ENCODE measurements around the gene TENM4.

Gene TENM4

DNA sequence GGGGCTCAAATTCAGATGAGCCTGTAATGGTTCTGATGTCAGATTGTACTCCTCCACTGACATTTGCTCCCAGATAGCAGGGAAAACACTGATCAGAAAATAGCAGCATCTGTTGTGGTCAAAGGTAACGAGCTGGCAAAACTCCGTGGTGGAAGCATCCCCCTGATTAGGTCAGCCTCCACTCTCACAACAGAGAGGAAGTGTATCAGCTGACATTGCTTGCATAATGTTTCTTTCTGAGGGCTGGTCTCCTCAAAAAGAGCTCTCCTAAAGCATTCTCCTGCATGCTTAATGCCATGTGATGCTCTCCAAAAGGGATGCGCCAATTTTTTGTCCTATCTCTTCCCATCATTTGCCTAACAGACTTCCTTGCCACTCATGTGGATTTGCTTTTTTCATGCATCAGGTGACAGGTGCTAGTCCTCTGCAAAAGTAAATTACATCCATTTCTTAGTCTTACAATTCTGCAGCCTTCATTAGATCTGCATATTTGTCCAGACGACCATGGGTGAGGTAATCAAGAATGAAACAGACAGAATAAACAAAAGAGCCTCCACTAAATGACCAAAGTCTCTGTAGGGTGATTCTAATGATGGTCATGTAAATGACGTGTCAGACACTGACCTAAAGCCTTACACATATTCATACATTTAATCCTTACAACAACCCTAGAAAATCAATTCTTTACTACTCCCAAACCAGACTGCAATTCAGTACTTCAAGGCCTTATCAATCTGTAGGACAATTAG lies 6.4 kb upstream of the TENM4 start:
- DNase-seq (ENCODE audit: low spot score): no peak

DNA sequence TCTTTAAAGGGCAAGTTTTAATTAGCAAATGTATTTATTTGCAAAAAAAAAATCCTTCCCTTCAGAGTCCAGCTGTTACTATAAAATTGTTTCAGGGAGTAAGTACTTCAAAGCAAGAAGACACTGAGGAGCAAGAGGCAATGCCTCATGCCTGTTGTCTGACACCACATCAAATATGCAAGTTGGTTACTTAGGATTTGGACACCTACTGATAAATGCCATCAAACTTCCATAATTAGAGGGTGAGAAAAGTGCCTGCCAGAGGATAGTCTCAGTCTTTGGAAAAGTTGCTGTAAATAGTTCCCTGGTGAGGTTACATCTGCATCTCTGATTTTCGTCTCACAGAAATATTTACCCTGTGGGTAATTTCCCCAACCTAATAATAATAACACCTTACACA lies 4.1 kb upstream of the TENM4 start:
- no peak for DNase-seq (ENCODE audit: low spot score)

DNA sequence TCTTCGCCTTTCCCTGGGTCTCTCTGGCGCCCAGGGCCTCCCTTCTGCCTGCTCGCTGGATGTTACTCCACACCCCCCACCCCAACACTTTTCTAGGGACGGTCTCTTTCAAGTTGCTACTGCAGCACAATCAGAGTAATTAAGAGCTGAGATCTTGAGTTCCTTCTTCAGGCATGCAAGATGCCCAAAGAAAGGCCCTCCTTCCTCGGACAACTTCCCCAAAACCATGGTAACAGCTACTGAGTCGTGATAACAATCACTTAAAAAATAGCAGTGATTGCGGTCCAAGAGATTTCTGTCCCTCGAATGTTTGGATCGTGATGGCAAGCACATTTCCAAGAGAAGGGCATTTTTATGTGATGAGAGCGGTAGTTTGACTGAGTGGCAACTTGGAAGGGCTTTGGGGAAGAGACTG lies 638 bp upstream of the TENM4 start:
- peak; percentile 67 for DNase-seq (ENCODE audit: low spot score)

DNA sequence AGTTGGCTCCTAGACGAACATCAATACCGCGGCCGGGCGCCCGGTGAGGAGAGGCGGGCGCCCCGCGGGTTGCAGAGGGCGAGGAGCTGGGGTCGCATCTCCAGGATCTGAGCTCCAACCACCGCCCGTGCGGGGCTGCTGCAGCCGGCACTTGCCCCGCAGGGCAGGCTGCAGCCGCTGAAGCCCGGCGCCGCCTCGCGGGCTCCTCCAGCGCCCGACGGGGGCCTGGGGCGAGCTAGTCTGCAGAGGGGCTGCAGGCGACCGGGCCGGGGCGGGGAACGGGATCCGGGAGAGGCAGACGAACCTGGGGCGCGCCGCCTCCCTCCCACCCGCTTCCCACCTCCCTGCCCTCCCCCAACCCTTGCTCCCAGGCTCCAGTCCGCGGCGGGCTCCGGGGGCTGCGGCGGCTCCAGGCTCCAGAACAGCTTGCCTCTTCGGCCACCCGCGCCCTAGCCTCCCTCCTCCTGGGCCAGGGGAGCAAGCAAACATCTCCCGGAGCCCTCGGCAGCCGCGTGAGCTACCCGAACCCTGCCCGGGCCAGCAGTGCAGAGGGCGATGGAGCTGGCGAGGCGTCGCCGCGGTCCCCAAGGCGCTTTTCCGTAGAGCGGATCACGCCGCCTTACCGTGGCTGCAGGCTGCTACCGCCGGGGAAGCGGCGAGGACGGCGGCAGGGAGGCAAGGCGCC lies 802 bp downstream of the TENM4 start:
- peak; percentile 84 for DNase-seq (ENCODE audit: low spot score)

DNA sequence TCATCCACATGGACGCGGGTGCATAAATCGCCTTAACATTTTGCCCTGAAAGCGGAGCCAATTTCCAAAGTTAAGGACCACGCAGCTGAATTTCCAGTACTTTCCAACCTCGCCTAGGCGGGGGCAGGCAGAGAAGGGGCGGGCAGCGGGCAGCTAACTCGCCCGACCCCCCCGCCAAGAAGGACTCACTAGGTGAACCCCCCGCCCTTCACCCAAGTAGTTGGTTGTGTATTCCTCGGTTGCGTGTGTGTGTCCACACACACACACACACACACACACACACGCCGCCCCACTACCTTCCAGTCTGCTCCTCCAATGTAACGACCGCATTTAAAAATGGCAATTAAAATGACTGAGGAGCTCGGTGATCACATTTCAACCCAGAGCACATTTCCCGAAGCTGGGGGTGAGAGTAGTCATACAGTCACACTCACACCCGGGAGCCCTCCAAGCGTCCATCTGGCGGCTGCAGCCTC lies 1.4 kb downstream of the TENM4 start:
- DNase-seq (ENCODE audit: low spot score): peak; percentile 70

DNA sequence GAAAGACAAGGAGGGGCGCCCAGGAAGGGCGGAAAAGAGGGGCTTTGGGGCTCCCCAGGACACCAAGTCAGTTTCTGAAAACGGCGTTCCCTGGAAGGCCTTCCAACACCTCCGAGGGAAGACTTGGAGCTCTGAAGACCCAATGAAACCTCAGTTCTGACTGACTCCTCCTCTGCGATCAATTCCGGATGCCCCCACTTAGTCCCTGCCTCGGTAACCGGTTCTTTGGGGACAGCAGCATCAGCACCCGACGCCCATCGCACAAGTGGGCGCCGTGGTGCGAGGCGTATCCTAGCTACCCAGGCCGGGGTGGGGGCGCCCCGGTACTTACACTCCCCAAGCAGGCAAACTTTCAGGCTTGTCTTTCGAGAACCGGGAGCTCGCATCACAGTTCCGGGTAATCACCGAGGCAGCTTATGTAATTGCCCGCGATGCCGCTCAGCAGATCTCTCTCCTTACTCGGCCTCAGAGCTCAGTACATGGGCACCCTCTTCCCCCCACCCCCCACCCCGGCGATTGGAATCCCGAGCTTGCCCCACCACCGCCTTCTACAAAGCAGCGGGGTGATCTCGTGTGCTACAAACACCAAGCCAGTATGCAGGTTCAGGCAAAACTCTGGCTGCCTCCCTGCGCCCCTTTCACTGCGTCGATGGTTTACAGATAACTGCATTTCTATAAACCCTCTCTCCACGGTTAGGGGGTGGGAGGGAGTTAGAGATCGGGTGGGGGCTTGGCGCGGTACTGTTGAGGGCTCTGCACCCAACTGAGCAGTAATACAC lies 2.0 kb downstream of the TENM4 start:
- DNase-seq (ENCODE audit: low spot score): peak; percentile 69

DNA sequence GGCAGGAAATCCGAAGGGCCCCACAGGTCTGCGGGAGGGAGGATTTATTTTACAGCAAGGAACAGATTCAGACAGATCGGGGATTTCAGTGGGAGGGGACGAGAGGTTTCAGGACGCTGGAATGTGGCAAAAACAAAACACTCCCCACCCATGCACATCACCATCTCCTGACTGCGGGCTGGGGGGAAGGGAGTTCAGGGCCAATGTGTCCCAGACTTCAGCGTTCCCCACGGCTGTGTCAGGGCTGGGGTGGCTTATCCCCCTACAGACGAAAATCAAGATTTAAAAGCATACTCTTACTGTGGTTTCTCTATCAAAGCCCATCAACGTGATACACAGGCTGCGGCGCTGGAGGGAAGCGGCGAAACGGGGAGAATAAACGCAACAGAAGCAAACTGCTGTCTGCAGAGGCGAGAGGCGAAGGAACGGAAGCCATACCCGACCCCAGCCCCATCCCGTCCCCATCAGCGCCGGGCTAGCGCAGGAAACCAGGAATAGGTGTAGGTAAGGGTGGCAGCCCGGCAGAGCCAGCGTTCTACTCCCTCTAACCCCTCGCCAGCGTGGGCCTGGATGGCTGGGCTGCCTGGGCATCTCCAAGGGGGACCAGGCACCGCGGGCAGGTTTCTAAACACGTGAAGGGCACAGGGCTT lies 2.7 kb downstream of the TENM4 start:
- peak; percentile 71 for DNase-seq (ENCODE audit: low spot score)

DNA sequence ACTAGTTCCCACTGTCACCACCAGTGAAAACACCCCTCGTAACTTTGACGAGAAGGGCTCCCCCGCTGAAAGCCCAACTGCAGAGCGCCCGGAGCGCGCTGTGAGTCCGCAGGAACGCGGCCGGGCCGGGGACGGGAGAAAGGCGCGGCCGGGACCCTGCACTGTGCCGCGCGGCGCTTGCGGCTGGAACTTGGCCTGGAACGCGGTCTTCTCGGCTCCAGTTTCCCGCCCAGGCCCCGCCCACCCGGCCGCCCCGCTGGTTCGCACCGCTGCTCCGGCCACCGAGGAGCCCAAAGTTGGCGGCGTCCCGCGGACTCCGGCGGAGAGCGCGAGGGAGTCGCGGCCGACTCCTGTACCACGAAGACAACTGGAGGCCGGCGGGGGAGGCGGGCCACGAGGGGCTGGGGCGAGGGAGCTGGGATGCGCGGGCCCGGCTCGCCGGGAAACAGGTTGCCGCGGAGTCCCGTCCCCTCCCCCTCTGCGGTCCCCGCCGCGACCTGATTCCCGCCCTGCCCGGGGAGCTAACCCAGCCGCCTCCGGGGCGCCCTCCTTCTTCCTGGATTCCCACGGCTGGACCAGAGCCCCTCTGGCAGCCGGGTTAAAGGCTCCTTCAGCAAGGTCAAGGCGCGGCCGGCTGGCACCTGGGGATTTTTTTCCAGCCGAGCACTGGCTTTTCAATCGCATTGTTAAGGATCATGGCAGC lies 3.4 kb downstream of the TENM4 start:
- DNase-seq (ENCODE audit: low spot score): peak; percentile 88

DNA sequence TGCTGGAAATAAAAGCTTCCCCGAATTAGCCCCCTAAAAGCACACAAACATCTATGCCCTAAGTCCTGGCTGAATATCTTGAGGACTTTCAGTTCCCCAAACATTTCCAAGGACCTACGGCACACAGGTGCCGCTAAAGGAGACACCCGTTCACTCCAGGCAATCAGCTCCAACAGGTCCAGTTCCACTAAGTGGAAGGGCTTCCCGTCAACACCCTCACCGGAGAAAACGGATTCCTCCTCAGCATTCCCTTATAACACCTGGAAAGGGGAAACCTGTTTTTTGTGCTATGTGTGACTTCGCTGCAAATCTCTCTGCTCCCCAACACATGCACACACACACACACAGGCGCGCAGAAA lies 3.9 kb downstream of the TENM4 start:
- no peak for DNase-seq (ENCODE audit: low spot score)

DNA sequence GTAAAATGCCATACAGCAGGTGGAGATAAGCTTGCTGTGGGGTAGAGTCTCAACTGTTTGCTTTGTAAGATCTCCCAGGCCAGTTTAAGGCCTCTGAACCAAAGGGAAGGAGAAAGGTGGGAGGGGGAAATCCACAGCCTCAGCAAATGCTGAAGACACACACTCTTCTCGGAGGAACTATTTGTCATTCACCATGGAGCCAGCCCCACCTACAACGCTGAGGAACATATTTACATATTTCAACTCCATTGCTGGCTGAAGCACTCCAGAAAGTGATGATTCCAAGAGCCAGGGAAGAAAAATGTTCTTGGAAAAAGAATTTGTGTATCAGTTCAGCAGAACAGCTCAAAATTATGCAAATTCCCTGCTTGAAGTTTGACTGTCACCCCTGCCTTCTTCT lies 6.5 kb downstream of the TENM4 start:
- DNase-seq (ENCODE audit: low spot score): no peak

DNA sequence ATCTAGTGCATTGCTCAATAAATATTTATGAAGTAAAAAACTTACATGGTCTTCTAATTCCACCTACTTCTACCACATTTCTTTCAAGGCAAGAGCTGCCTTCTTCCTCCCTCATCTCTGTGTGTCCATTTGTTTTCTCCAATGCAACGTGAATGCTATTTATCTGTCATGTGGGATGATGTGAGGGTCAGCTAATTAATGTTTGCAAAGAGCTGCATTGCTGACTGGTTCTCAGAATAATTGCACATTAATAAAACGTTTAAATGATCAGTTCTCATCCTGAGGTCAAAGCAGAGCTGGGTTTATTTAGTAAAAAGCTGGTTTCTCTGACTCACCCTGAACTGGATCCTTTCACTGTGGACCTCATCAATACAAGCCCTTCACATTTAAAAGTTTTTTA lies 8.7 kb downstream of the TENM4 start:
- DNase-seq (ENCODE audit: low spot score): no peak

DNA sequence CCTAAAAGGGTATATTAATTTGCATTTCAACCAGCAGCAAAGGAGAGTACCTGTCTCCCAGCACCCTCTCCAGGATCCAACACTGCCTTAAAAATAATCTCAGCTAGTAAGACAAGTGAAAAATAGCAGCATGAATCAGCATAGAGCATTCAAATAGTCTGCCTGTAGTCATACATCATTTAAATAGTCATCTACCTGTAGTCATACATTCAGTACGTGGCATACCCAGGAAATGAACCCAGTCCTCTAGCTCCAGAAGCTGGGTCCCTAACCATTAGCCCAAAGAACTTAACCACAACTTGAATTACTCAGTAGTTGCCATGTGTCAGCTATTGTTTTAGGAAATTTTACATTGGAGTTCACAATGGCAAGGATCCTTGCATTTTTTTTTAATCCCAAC lies 9.3 kb downstream of the TENM4 start:
- no peak for DNase-seq (ENCODE audit: low spot score)

DNA sequence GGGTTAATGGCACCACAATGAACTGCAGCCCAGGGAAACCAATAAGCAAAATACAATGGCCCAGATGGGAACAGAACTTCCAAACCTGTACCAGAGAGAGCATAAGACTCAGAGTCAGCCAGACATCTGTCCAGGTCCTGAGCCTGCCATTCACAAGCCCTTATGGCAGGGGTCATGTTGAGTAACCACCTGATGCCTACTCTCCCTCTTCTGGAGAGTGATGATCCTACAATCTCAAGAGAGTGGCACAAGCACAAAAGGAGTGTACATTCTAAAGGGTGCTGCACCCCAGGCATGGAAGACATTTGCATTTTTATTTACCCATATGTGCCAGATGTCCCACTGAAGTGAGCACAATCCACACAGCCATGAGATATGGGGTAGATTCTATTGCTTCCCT lies 10.6 kb downstream of the TENM4 start:
- DNase-seq (ENCODE audit: low spot score): no peak

DNA sequence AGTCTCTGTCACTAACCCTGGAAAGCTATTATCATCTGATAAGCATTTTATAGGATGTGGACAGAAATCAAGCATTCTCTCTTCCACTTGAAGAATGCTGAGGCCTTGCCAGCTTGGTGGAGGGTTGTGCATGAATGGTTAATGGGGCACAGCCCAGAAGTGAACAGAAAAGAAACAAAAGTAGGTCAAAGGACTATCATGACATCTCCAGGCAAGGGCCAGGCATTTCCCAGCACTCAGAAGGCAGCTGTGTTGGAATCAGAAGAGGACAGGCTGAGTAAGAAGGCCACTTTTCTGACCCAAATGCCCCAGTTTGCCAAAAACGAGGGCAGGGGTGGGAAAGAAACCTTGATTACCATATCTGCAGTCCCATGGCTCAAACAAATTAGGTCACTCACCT lies 12.4 kb downstream of the TENM4 start:
- DNase-seq (ENCODE audit: low spot score): no peak

DNA sequence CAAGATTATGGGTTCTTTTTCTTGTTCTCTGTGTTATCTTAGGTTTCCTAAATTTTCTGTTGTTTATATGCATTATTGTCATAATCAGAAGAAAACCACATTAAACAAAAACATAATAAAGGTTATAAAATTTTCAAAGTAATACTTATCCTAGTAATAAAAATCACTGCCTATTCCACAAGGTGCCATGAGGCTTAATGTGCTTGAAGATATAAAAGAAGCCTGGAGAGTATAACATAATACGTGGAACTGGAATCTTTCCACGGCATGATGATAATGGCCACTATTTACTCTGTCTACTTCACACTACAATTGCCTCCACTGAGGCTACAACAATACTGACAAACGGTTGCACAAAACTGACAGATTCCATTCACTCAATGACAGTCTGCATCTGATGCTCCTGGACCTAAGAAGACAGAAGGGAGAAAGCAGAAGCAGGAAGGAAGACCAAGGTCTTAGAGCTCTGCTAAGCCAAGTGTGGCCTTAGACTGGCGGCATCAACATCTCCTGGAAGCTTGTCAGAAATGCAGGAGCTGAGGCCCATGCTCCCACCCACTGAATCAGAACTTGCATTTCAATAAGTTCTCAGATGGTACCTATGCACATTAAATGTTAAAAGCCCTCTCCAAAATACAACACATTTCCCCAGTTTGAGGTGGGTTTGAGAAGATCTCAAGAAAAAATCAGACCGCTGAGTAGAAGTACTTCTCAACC lies 13.1 kb downstream of the TENM4 start:
- DNase-seq (ENCODE audit: low spot score): no peak

DNA sequence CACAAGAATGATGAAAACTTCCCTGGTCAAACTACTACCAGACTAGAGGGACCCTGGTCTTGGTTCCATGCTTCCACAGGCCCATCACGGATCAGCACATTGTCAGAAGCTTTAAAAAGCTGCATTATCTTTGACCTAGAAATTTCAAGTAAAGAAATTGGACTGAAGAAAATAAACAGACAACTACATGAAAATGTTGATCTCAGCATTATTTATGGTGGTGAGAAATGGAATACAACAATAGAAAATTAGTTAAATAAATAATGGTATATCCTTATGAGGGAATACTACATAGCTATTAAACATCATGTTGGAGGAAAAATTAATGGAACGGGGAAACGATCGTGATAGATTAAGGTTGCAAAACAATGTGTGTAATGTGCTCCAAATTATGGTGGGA lies 13.7 kb downstream of the TENM4 start:
- DNase-seq (ENCODE audit: low spot score): no peak

DNA sequence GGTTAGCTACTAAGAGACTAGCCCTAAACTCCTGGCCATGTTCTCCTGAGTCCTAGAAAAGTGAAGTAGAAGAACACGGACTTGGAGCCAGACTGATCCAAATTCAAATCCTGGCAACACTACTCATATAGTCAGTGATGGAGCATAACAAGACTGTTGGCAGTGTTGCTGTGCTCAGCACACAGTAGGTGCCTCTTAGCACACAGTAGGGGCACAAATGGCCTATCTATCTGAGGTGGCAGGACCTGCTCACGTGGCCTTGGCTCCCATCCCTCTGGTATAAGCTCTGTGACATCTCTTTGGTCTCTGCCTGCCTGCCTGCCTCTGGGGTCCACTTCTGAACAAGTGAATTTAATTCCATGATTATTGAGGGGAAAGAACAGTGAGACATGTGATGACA lies 15.4 kb downstream of the TENM4 start:
- DNase-seq (ENCODE audit: low spot score): no peak

DNA sequence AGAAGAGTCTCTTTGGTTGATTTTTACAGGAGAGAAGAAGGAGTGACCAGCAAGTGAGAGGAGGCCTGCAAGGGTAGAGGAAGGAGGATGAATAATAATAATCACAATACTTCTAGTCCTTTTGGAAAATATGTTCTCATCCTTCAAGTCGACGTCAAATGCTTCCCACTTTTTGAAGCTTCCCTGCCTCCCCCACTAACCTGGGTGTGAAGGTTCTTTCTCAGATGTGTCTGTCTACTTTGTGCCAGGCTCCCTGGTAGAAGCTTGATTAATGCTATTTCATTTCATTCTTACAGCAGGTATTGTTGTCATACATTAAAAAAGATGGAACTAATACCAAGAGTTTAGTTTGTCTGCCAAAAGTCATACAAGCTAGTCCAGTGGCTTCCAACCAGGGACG lies 17.1 kb downstream of the TENM4 start:
- no peak for DNase-seq (ENCODE audit: low spot score)

DNA sequence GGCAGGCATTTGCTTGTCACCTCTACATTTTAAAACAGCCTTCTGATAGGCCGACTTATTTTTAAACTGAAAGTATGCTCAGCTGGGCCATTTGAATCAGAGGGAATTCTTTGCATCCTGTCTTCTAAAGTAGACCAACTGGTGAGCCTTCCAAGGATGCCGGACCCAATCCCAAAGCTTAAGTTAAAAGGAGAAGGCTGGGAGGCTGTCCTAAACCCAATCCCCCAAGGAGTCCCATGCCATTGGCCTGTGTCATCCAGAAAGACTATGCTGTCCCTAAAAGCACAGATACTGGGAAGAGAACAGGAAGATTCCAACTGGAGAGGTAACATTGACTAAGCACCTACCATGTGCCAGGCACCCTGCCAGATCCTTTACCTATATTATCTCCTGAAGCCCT lies 18.0 kb downstream of the TENM4 start:
- DNase-seq (ENCODE audit: low spot score): no peak

DNA sequence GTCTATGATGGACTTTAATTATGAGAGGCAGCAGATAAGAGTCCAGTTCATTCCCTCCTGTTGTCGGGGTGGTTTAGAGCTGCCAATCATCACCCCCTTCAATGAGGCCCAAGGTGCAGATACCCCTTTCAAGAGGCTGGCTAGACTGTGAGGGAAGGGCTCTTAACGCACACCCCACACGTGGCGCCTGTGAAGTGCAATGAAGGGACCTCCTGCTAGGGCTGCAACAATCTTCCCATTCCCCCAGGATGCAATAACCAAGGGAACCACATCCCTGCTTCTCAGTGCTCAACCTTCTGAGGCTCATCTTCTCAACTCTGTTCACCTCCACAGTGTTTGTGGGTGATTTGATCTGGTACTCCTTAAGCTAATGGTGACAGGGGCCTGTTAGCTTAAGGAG lies 19.0 kb downstream of the TENM4 start:
- no peak for DNase-seq (ENCODE audit: low spot score)

DNA sequence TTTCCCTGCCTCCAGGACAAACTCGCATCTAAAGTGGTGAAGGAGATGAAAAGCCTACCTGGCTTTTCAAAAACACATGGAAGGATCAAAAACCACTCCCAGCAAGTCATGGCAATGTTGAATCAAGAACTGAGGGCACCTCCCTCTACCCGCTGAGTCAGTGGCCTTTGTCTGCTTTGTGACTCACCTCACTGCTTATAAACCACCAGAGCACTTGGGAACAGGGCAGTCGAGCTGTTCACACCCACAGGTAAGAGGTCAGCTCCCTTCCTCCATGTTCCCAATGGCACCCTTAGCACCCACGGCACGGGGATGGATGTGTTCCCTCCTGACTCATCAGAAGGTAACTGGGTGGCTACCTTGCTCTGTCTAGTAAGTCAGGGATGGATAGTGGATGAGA lies 21.7 kb downstream of the TENM4 start:
- DNase-seq (ENCODE audit: low spot score): no peak
